HG03565 (cell line): ENCODE data around the gene FBXO3.
"Not testable (repeated sequence)": the region's sequence is repeated elsewhere in the genome, so short reads cannot be mapped to it uniquely, and the experiment has no call there.

ENCODE experiments used
- ATAC-seq: cut with Tn5 transposase; IDR thresholded peaks from one replicate; pipeline ENCODE4 v1.9.1; 2021; ENCODE audit warnings: mild to moderate bottlenecking, moderate library complexity; ENCODE audit not compliant: unreplicated experiment

Gene FBXO3

GRCh38 chr11:33731723-33732531, 42.4 kb downstream of the FBXO3 start:
- no peak for ATAC-seq

GRCh38 chr11:33730716-33731115, 43.6 kb downstream of the FBXO3 start:
- ATAC-seq = no peak

- not testable (repeated sequence) for ATAC-seq
Measured at GRCh38 chr11:33729072-33729664, 45.2 kb downstream of the FBXO3 start.

GRCh38 chr11:33727539-33727938, 46.8 kb downstream of the FBXO3 start:
- not testable (repeated sequence) for ATAC-seq

- no peak for ATAC-seq
Measured at GRCh38 chr11:33725496-33725895, 48.8 kb downstream of the FBXO3 start.

- ATAC-seq = no peak
Measured at GRCh38 chr11:33724644-33725035, 49.7 kb downstream of the FBXO3 start.

GRCh38 chr11:33723238-33723881, 51.0 kb downstream of the FBXO3 start:
- ATAC-seq = no peak

GRCh38 chr11:33722590-33723234, 51.6 kb downstream of the FBXO3 start:
- ATAC-seq = peak; percentile 86

GRCh38 chr11:33721984-33722383, 52.3 kb downstream of the FBXO3 start:
- ATAC-seq = no peak

- ATAC-seq = no peak
Measured at GRCh38 chr11:33721426-33721825, 52.9 kb downstream of the FBXO3 start.

- no peak for ATAC-seq
Measured at GRCh38 chr11:33719587-33719986, 54.7 kb downstream of the FBXO3 start.

GRCh38 chr11:33718440-33718839, 55.9 kb downstream of the FBXO3 start:
- ATAC-seq = no peak

GRCh38 chr11:33716243-33716642, 58.1 kb downstream of the FBXO3 start:
- ATAC-seq = no peak

GRCh38 chr11:33713856-33714398, 60.4 kb downstream of the FBXO3 start:
- no peak for ATAC-seq

GRCh38 chr11:33713151-33713855, 61.0 kb downstream of the FBXO3 start:
- no peak for ATAC-seq

- no peak for ATAC-seq
Measured at GRCh38 chr11:33712436-33712835, 61.9 kb downstream of the FBXO3 start.

- ATAC-seq = no peak
Measured at GRCh38 chr11:33709466-33709865, 64.9 kb downstream of the FBXO3 start.

GRCh38 chr11:33708985-33709384, 65.3 kb downstream of the FBXO3 start:
- ATAC-seq = no peak

- not testable (repeated sequence) for ATAC-seq
Measured at GRCh38 chr11:33707831-33708230, 66.5 kb downstream of the FBXO3 start.

GRCh38 chr11:33706966-33707365, 67.4 kb downstream of the FBXO3 start:
- ATAC-seq = no peak

- ATAC-seq = no peak
Measured at GRCh38 chr11:33706546-33706945, 67.8 kb downstream of the FBXO3 start.
